Vagina (tissue), 2 donors: ENCODE results near the gene EHMT1. TPM values are rescaled to one million over a fixed set of nuclear protein-coding genes. Genes with fewer than 3 reads are reported as not detected.
"Not testable (repeated sequence)": the region's sequence is repeated elsewhere in the genome, so short reads cannot be mapped to it uniquely, and the experiment has no call there.

Experiments
- DNase-seq, 2 donors: peaks; one replicate each; pipeline ENCODE4 v3.0.0-alpha.2; 2017; ENCODE audit errors: extremely low spot score in 2 of 2
- H3K27ac ChIP-seq: fragments of 200-600 bp; sonication (generic); one replicate; pipeline ENCODE4 v1.5.1; 2019
- H3K27me3 ChIP-seq: fragments of 200-600 bp; sonication (generic); one replicate; pipeline ENCODE4 v1.5.1; 2019
- H3K36me3 ChIP-seq, 2 donors: fragments of 200-600 bp; sonication (generic); one replicate each; pipeline ENCODE4 v1.5.1; 2017 to 2019
- H3K4me1 ChIP-seq: fragments of 200-600 bp; sonication (generic); one replicate; pipeline ENCODE4 v1.5.1; 2019
- H3K4me3 ChIP-seq, 2 donors: fragments of 200-600 bp; sonication (generic); 1 replicate in 1 of 2; 2 replicates in 1 of 2; pipeline ENCODE4 v1.5.1; 2016 to 2019
- H3K9me3 ChIP-seq: fragments of 200-600 bp; sonication (generic); one replicate; pipeline ENCODE4 v1.5.1; 2019
- CTCF ChIP-seq, 3 experiments: fragments of 450-650 bp in 2 of 3; fragments of 200-600 bp in 1 of 3; sonication (generic) in 1 of 3; IDR thresholded peaks; one replicate each; pipeline ENCODE4 v1.5.1; 2017 to 2019; ENCODE audit warnings: antibody characterized with exemption in 3 of 3, mild to moderate bottlenecking in 2 of 3, moderate library complexity in 2 of 3
- POLR2A ChIP-seq, 2 donors: fragments of 450-650 bp; IDR thresholded peaks; one replicate each; pipeline ENCODE4 v1.6.1; 2017; ENCODE audit warnings: antibody characterized with exemption in 2 of 2, mild to moderate bottlenecking in 2 of 2, moderate library complexity in 2 of 2
- POLR2AphosphoS5 ChIP-seq, 2 donors: sonication (generic); formaldehyde crosslinking; IDR thresholded peaks; one replicate each; pipeline ENCODE4 v1.9.0; 2017; ENCODE audit warnings: antibody characterized with exemption in 2 of 2, mild to moderate bottlenecking in 2 of 2, low read depth in 1 of 2; ENCODE audit not compliant: insufficient read depth in 1 of 2
- intact Hi-C: fragments of 100-400 bp; cut with DNase I; formaldehyde crosslinking; loops from one replicate; pipeline ENCODE4 v1.15.1; 2023
- total RNA-seq: library from RNA; depleted of rRNA; stranded (reverse); fragments of >200 nt; gene quantifications from one replicate; pipeline ENCODE4 v1.2.3, GENCODE V29; 2016

EHMT1 gene
- total RNA-seq, 1 donor from 2014 or later: 65.8 TPM

GRCh38 chr9:137731947-137732813, 113.4 kb downstream of the EHMT1 start:
- no peaks in the 10 kb centered on the region for H3K9me3 ChIP-seq
- H3K27me3 ChIP-seq: no peaks in the 10 kb centered on the region
- TF ChIP-seq POLR2A (IDR thresholded peaks at IDR 0.05): no peak
- TF ChIP-seq POLR2AphosphoS5 (IDR thresholded peaks at IDR 0.05; ENCODE audit: insufficient read depth in 1 of 2, low read depth in 1 of 2): no peak
- no peak for TF ChIP-seq CTCF (IDR thresholded peaks at IDR 0.05)
- H3K36me3 ChIP-seq: peaks cover 0 to 17% of the 10 kb centered on the region in 2 donors
- no peak for DNase-seq
- no peak overlapping the region for H3K4me3 ChIP-seq
- no peaks in the 10 kb centered on the region for H3K4me1 ChIP-seq
- H3K27ac ChIP-seq: no peak overlapping the region
- intact Hi-C loops: no loop called here

- no peaks in the 10 kb centered on the region for H3K27me3 ChIP-seq
- H3K4me1 ChIP-seq: no peaks in the 10 kb centered on the region
- TF ChIP-seq POLR2A (IDR thresholded peaks at IDR 0.05) (no peak), CTCF (IDR thresholded peaks at IDR 0.05) (no peak), POLR2AphosphoS5 (IDR thresholded peaks at IDR 0.05; ENCODE audit: insufficient read depth in 1 of 2, low read depth in 1 of 2) (no peak)
- no peak for DNase-seq
- peaks cover 0 to 14% of the 10 kb centered on the region in 2 donors for H3K36me3 ChIP-seq
- no peak overlapping the region for H3K4me3 ChIP-seq
- no peaks in the 10 kb centered on the region for H3K9me3 ChIP-seq
- H3K27ac ChIP-seq: no peak overlapping the region
- intact Hi-C loops: no loop called here
Measured at GRCh38 chr9:137733429-137733828, 114.6 kb downstream of the EHMT1 start.

- intact Hi-C loops: no loop called here
- H3K9me3 ChIP-seq: no peaks in the 10 kb centered on the region
- DNase-seq: no peak
- H3K27ac ChIP-seq: no peak overlapping the region
- no peaks in the 10 kb centered on the region for H3K27me3 ChIP-seq
- H3K36me3 ChIP-seq: peaks cover 0 to 7% of the 10 kb centered on the region in 2 donors
- TF ChIP-seq POLR2AphosphoS5 (IDR thresholded peaks at IDR 0.05; ENCODE audit: insufficient read depth in 1 of 2, low read depth in 1 of 2) (no peak), CTCF (IDR thresholded peaks at IDR 0.05) (no peak), POLR2A (IDR thresholded peaks at IDR 0.05) (no peak)
- no peak overlapping the region for H3K4me3 ChIP-seq
- no peaks in the 10 kb centered on the region for H3K4me1 ChIP-seq
Measured at GRCh38 chr9:137734181-137734580, 115.4 kb downstream of the EHMT1 start.

- H3K4me3 ChIP-seq, H3K9me3 ChIP-seq, intact Hi-C loops, H3K27me3 ChIP-seq, H3K4me1 ChIP-seq, H3K27ac ChIP-seq, DNase-seq: not testable (repeated sequence)
- H3K36me3 ChIP-seq: peaks cover 0 to 10% of the 10 kb centered on the region in 2 donors
Measured at GRCh38 chr9:137738182-137738696, 119.4 kb downstream of the EHMT1 start.

- intact Hi-C loops: no loop called here
- DNase-seq: no peak
- TF ChIP-seq POLR2A (IDR thresholded peaks at IDR 0.05): no peak
- no peak for TF ChIP-seq CTCF (IDR thresholded peaks at IDR 0.05)
- no peak for TF ChIP-seq POLR2AphosphoS5 (IDR thresholded peaks at IDR 0.05; ENCODE audit: insufficient read depth in 1 of 2, low read depth in 1 of 2)
- H3K9me3 ChIP-seq: no peaks in the 10 kb centered on the region
- peaks cover 0 to 11% of the 10 kb centered on the region in 2 donors for H3K36me3 ChIP-seq
- no peaks in the 10 kb centered on the region for H3K27me3 ChIP-seq
- H3K4me1 ChIP-seq: peaks cover 6% of the 10 kb centered on the region
- no peak overlapping the region for H3K4me3 ChIP-seq
- no peak overlapping the region for H3K27ac ChIP-seq
Measured at GRCh38 chr9:137738703-137739102, 119.9 kb downstream of the EHMT1 start.
